SK-N-SH treated with all-trans-retinoic acid at 6 μM for 48 hours (cell line): ENCODE results near the gene IMMT.

Source experiments
- ATAC-seq: fragments of 200-7000 bp; cut with Tn5 transposase; 3 replicates; pipeline ENCODE4 v1.9.1; 2020; ENCODE audit warnings: mild to moderate bottlenecking, moderate library complexity
- ESRRG ChIP-seq: fragments of 250-450 bp; sonication (Bioruptor Pico); IDR thresholded peaks from 2 replicates; pipeline ENCODE4 v1.6.1; 2021; ENCODE audit warnings: mild to moderate bottlenecking
- GLIS3 ChIP-seq: fragments of 250-450 bp; sonication (Bioruptor Pico); IDR thresholded peaks from 2 replicates; pipeline ENCODE4 v1.5.0; 2020; ENCODE audit warnings: mild to moderate bottlenecking, moderate library complexity
- ISL1 ChIP-seq: fragments of 250-450 bp; sonication (Bioruptor Pico); IDR thresholded peaks from 2 replicates; pipeline ENCODE4 v2.1.2; 2022; ENCODE audit warnings: mild to moderate bottlenecking, moderate library complexity
- OSR1 ChIP-seq: fragments of 250-450 bp; sonication (Bioruptor Pico); IDR thresholded peaks from 2 replicates; pipeline ENCODE4 v1.8.0; 2022; ENCODE audit warnings: moderate library complexity, mild to moderate bottlenecking, inconsistent platforms
- POU6F1 ChIP-seq: fragments of 250-450 bp; sonication (Bioruptor Pico); IDR thresholded peaks from 2 replicates; pipeline ENCODE4 v1.8.0; 2021; ENCODE audit warnings: low read depth, mild to moderate bottlenecking, moderate library complexity, borderline replicate concordance
- PPARA ChIP-seq: fragments of 250-450 bp; sonication (Bioruptor Pico); IDR thresholded peaks from 2 replicates; pipeline ENCODE4 v1.5.0; 2020; ENCODE audit warnings: mild to moderate bottlenecking, borderline replicate concordance
- RARB ChIP-seq: fragments of 250-450 bp; sonication (Bioruptor Pico); IDR thresholded peaks from 2 replicates; pipeline ENCODE4 v1.8.0; 2021; ENCODE audit warnings: mild to moderate bottlenecking, moderate library complexity
- SNAI2 ChIP-seq: fragments of 250-450 bp; sonication (Bioruptor Pico); IDR thresholded peaks from 2 replicates; pipeline ENCODE4 v1.5.0; 2020; ENCODE audit warnings: mild to moderate bottlenecking, moderate library complexity
- TOX ChIP-seq: fragments of 250-450 bp; sonication (Bioruptor Pico); IDR thresholded peaks from 2 replicates; pipeline ENCODE4 v1.8.0; 2021; ENCODE audit warnings: mild to moderate bottlenecking, moderate library complexity, borderline replicate concordance
- TSHZ2 ChIP-seq: fragments of 250-450 bp; sonication (Bioruptor Pico); IDR thresholded peaks from 2 replicates; pipeline ENCODE4 v1.5.0; 2020; ENCODE audit warnings: mild to moderate bottlenecking, moderate library complexity
- ZFP3 ChIP-seq: fragments of 250-450 bp; sonication (Bioruptor Pico); IDR thresholded peaks from 2 replicates; pipeline ENCODE4 v1.5.0; 2020; ENCODE audit warnings: mild to moderate bottlenecking, moderate library complexity
- ZFP30 ChIP-seq: fragments of 450-650 bp; formaldehyde crosslinking; IDR thresholded peaks from 2 replicates; pipeline ENCODE4 v1.5.0; 2022; ENCODE audit warnings: mild to moderate bottlenecking, moderate library complexity
- ZNF565 ChIP-seq: fragments of 450-650 bp; formaldehyde crosslinking; conservative IDR thresholded peaks from 2 replicates; pipeline ENCODE4 v1.5.0; 2020; ENCODE audit warnings: low read depth, mild to moderate bottlenecking, moderate library complexity
- ZNF70 ChIP-seq: fragments of 450-650 bp; formaldehyde crosslinking; IDR thresholded peaks from 2 replicates; pipeline ENCODE4 v1.5.0; 2020; ENCODE audit warnings: mild to moderate bottlenecking, moderate library complexity
- ZNF8 ChIP-seq: fragments of 450-650 bp; formaldehyde crosslinking; IDR thresholded peaks from 2 replicates; pipeline ENCODE4 v1.5.0; 2020; ENCODE audit warnings: mild to moderate bottlenecking, moderate library complexity

Gene IMMT

GRCh38 chr2:86097913-86098312, 97.3 kb downstream of the IMMT start:
- TF ChIP-seq PPARA (no peak), ZNF565 (CRISPR knock-in tag) (no peak), SNAI2 (CRISPR knock-in tag) (no peak), ZNF8 (CRISPR knock-in tag) (no peak), ESRRG (CRISPR knock-in tag) (no peak)

GRCh38 chr2:86097114-86097896, 98.0 kb downstream of the IMMT start:
- TF ChIP-seq RARB (CRISPR knock-in tag): no peak
- no peak for ATAC-seq

More at GRCh38 chr2:86097913-86098312, 97.3 kb downstream of the IMMT start:
- ATAC-seq: no peak

GRCh38 chr2:86094229-86094628, 101.0 kb downstream of the IMMT start:
- no peak for ATAC-seq

More at GRCh38 chr2:86094229-86094628, 101.0 kb downstream of the IMMT start:
- no peak for TF ChIP-seq ZFP3 (CRISPR knock-in tag)
- no peak for TF ChIP-seq OSR1 (CRISPR knock-in tag)
- no peak for TF ChIP-seq PPARA
- no peak for TF ChIP-seq TSHZ2 (CRISPR knock-in tag)
- TF ChIP-seq ISL1: no peak
- TF ChIP-seq GLIS3 (CRISPR knock-in tag): no peak
- TF ChIP-seq ZNF70 (CRISPR knock-in tag): no peak
- TF ChIP-seq TOX (CRISPR knock-in tag): no peak
- TF ChIP-seq ZFP30 (CRISPR knock-in tag): no peak
- TF ChIP-seq ZNF565 (CRISPR knock-in tag): no peak
- TF ChIP-seq SNAI2 (CRISPR knock-in tag): no peak
- TF ChIP-seq POU6F1 (CRISPR knock-in tag): no peak
